Neural cell (in vitro differentiated cells): ENCODE measurements around the gene TOP3A. TPM values are rescaled to one million over a fixed set of nuclear protein-coding genes. Genes with fewer than 3 reads are reported as not detected.

ENCODE experiments used
- H2AFZ ChIP-seq: fragments of 200-600, 300-800 bp; sonication (generic), shearing (Covaris generic); 2 replicates; pipeline ENCODE4 v1.6.0; 2014; ENCODE audit warnings: low read depth, mild to moderate bottlenecking, antibody characterized with exemption, low read length, moderate library complexity
- H3F3A ChIP-seq: fragments of 200-600 bp; shearing (Covaris generic); 2 replicates; pipeline ENCODE4 v1.6.1; 2016; ENCODE audit warnings: mild to moderate bottlenecking, moderate library complexity, mixed read lengths, antibody characterized with exemption, low read length; ENCODE audit not compliant: insufficient read depth, poor library complexity, severe bottlenecking
- H3K27ac ChIP-seq: fragments of 200-600, 300-800 bp; sonication (generic), shearing (Covaris generic); 2 replicates; pipeline ENCODE4 v1.5.1; 2014; ENCODE audit warnings: mild to moderate bottlenecking, low read length, moderate library complexity
- H3K27me3 ChIP-seq: fragments of 300-800, 200-600 bp; sonication (generic), shearing (Covaris generic); 2 replicates; pipeline ENCODE4 v1.6.0; 2014; ENCODE audit warnings: mild to moderate bottlenecking, low read depth, low read length, moderate library complexity; ENCODE audit not compliant: insufficient read depth
- H3K36me3 ChIP-seq: fragments of 300-800, 200-600 bp; sonication (generic), shearing (Covaris generic); 2 replicates; pipeline ENCODE4 v1.5.1; 2014; ENCODE audit warnings: mild to moderate bottlenecking, antibody characterized with exemption, low read length, moderate library complexity; ENCODE audit not compliant: insufficient read depth
- H3K4me2 ChIP-seq: fragments of 300-800, 200-600 bp; sonication (generic), shearing (Covaris generic); 2 replicates; pipeline ENCODE4 v1.6.0; 2014; ENCODE audit warnings: mild to moderate bottlenecking, low read length
- H3K4me3 ChIP-seq: fragments of 300-800, 200-600 bp; sonication (generic), shearing (Covaris generic); 2 replicates; pipeline ENCODE4 v1.5.1; 2014; ENCODE audit warnings: mild to moderate bottlenecking, low read length, moderate library complexity
- H3K79me2 ChIP-seq: fragments of 200-600 bp; shearing (Covaris generic); replicated peaks from 2 replicates; pipeline ENCODE4 v1.6.0; 2014; ENCODE audit warnings: mild to moderate bottlenecking, low read length, moderate library complexity; ENCODE audit not compliant: insufficient read depth
- H3K9ac ChIP-seq: fragments of 300-800, 200-600 bp; sonication (generic), shearing (Covaris generic); 2 replicates; pipeline ENCODE4 v1.6.1; 2016; ENCODE audit warnings: mild to moderate bottlenecking, low read length, mixed read lengths
- H3K9me2 ChIP-seq: fragments of 200-600 bp; shearing (Covaris generic); 2 replicates; pipeline ENCODE4 v1.6.1; 2016; ENCODE audit warnings: mild to moderate bottlenecking, low read length, mixed read lengths; ENCODE audit not compliant: insufficient read depth
- H3K9me3 ChIP-seq: fragments of 200-600, 300-800 bp; sonication (generic), shearing (Covaris generic); 2 replicates; pipeline ENCODE4 v1.6.1; 2016; ENCODE audit warnings: mild to moderate bottlenecking, mixed run types, low read length, moderate library complexity, mixed read lengths
- H4K20me1 ChIP-seq: fragments of 200-600 bp; shearing (Covaris generic); 2 replicates; pipeline ENCODE4 v1.6.1; 2016; ENCODE audit warnings: mild to moderate bottlenecking, mixed run types; ENCODE audit not compliant: insufficient read depth
- EP300 ChIP-seq: fragments of 450-650 bp; conservative IDR thresholded peaks from 2 replicates; pipeline ENCODE4 v1.6.1; 2014; ENCODE audit warnings: antibody characterized with exemption, mild to moderate bottlenecking, moderate library complexity; ENCODE audit not compliant: poor library complexity, severe bottlenecking
- EZH2 ChIP-seq: fragments of 200-600, 300-800 bp; shearing (Covaris generic), sonication (generic); IDR thresholded peaks from 2 replicates; pipeline ENCODE4 v1.6.1; 2014; ENCODE audit warnings: antibody characterized with exemption, low read length, borderline replicate concordance, mild to moderate bottlenecking; ENCODE audit not compliant: insufficient read depth, poor library complexity, severe bottlenecking
- MXI1 ChIP-seq: fragments of 450-650 bp; conservative IDR thresholded peaks from 2 replicates; pipeline ENCODE4 v1.6.1; 2014; ENCODE audit warnings: antibody characterized with exemption, mild to moderate bottlenecking; ENCODE audit not compliant: poor library complexity, severe bottlenecking
- POLR2AphosphoS5 ChIP-seq: IDR thresholded peaks from 2 replicates; pipeline ENCODE4 v1.6.1; 2012
- RAD21 ChIP-seq: fragments of 450-650 bp; conservative IDR thresholded peaks from 2 replicates; pipeline ENCODE4 v1.6.1; 2014; ENCODE audit warnings: antibody characterized with exemption, mild to moderate bottlenecking, moderate library complexity
- SMC3 ChIP-seq: fragments of 450-650 bp; conservative IDR thresholded peaks from 2 replicates; pipeline ENCODE4 v1.6.1; 2014; ENCODE audit warnings: antibody characterized with exemption, mild to moderate bottlenecking, moderate library complexity; ENCODE audit not compliant: poor library complexity
- TAF1 ChIP-seq: IDR thresholded peaks from 2 replicates; pipeline ENCODE4 v1.6.1; 2012; ENCODE audit warnings: low read depth
- polyA plus RNA-seq: library from polyadenylated mRNA; depleted of rRNA; stranded (reverse); fragments of >200 nt; gene quantifications from 2 replicates; pipeline ENCODE4 v1.2.3, GENCODE V29; 2014
- TF ChIP-seq, protein P1 (sequence below): fragments of 450-650 bp; IDR thresholded peaks from 2 replicates; pipeline ENCODE4 v1.5.1; 2014; ENCODE audit warnings: antibody characterized with exemption, mild to moderate bottlenecking, moderate library complexity; ENCODE audit not compliant: poor library complexity, severe bottlenecking
- TF ChIP-seq, protein P2 (sequence below): IDR thresholded peaks from 2 replicates; pipeline ENCODE4 v1.6.1; 2012; ENCODE audit warnings: borderline replicate concordance

Gene TOP3A
- polyA plus RNA-seq, 1 donor from 2014 or later: 31.9 TPM

DNA sequence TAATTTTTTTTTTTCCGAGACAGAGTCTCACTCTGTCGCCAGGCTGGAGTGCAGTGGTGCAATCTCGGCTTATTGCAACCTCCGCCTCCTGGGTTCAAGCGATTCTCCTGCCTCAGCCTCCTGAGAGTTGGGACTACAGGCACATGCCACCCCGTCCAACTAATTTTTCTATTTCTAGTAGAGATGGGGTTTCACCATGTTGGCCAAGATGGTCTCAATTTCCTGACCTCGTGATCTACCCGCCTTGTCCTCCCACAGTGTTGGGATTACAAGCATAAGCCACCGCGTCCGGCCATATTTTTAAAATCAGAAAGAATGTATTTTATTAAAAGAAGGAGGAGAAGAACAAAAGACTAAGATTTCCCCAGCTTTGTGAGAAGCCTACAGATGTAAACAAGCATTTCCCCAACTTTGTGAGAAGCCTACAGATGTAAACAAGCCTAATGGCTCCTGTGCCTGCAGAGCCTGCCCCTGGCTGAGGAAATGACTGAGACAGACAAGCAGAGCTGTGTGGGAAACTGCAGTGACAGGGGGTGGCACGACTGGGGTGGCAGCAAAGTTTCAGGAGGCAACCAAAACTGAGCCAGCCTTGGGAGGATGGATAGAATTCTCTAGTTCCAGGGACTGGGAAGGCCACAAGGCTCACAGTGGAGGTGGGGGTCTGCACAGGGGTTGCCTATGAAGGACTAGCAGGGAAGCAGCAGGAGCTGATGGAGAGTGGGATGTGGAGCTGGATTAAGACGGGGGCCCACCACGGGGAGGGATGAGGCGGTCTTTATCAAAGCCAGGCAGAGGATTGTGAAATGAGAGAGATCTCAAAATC, 22.9 kb downstream of the TOP3A start:
- TF ChIP-seq POLR2AphosphoS5 (no peak), EZH2 (no peak), SMC3 (no peak), RAD21 (no peak), MXI1 (no peak), TAF1 (no peak), EP300 (no peak)
- TF ChIP-seq, protein P1, sequence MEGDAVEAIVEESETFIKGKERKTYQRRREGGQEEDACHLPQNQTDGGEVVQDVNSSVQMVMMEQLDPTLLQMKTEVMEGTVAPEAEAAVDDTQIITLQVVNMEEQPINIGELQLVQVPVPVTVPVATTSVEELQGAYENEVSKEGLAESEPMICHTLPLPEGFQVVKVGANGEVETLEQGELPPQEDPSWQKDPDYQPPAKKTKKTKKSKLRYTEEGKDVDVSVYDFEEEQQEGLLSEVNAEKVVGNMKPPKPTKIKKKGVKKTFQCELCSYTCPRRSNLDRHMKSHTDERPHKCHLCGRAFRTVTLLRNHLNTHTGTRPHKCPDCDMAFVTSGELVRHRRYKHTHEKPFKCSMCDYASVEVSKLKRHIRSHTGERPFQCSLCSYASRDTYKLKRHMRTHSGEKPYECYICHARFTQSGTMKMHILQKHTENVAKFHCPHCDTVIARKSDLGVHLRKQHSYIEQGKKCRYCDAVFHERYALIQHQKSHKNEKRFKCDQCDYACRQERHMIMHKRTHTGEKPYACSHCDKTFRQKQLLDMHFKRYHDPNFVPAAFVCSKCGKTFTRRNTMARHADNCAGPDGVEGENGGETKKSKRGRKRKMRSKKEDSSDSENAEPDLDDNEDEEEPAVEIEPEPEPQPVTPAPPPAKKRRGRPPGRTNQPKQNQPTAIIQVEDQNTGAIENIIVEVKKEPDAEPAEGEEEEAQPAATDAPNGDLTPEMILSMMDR: no peak
- TF ChIP-seq, protein P2, sequence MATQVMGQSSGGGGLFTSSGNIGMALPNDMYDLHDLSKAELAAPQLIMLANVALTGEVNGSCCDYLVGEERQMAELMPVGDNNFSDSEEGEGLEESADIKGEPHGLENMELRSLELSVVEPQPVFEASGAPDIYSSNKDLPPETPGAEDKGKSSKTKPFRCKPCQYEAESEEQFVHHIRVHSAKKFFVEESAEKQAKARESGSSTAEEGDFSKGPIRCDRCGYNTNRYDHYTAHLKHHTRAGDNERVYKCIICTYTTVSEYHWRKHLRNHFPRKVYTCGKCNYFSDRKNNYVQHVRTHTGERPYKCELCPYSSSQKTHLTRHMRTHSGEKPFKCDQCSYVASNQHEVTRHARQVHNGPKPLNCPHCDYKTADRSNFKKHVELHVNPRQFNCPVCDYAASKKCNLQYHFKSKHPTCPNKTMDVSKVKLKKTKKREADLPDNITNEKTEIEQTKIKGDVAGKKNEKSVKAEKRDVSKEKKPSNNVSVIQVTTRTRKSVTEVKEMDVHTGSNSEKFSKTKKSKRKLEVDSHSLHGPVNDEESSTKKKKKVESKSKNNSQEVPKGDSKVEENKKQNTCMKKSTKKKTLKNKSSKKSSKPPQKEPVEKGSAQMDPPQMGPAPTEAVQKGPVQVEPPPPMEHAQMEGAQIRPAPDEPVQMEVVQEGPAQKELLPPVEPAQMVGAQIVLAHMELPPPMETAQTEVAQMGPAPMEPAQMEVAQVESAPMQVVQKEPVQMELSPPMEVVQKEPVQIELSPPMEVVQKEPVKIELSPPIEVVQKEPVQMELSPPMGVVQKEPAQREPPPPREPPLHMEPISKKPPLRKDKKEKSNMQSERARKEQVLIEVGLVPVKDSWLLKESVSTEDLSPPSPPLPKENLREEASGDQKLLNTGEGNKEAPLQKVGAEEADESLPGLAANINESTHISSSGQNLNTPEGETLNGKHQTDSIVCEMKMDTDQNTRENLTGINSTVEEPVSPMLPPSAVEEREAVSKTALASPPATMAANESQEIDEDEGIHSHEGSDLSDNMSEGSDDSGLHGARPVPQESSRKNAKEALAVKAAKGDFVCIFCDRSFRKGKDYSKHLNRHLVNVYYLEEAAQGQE: no peak

DNA sequence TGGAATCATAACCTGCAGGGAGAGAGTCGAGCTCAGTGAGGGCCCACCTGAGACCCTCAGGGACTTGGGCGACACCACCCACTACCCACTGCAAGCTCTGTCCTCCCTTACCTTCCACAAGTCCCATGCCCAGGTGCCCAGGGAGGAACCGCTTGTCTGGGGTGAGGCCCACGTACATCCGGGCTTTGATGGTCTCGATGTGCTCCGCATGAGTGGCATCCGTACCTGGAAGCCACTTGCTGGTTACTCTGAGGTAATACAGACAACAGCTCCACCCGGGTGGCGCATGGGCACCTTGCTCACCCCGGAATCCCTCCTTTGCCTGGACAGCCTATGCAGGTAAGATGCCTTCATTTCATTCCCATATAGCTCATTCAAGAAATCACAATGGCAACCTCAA, 29.5 kb downstream of the TOP3A start:
- H3K36me3 ChIP-seq: no peaks in the 10 kb centered on the region
- H3F3A ChIP-seq: no peaks in the 10 kb centered on the region
- H3K9me3 ChIP-seq: no peaks in the 10 kb centered on the region
- no peak overlapping the region for H3K27ac ChIP-seq
- no peak overlapping the region for H3K4me2 ChIP-seq
- H3K9me2 ChIP-seq: no peaks in the 10 kb centered on the region
- no peaks in the 10 kb centered on the region for H3K79me2 ChIP-seq
- no peaks in the 10 kb centered on the region for H3K27me3 ChIP-seq
- H3K9ac ChIP-seq: no peak overlapping the region
- no peak overlapping the region for H2AFZ ChIP-seq
- H4K20me1 ChIP-seq: no peaks in the 10 kb centered on the region
- TF ChIP-seq TAF1 (no peak), RAD21 (no peak), EZH2 (no peak), EP300 (no peak), MXI1 (no peak), POLR2AphosphoS5 (no peak), SMC3 (no peak)
- TF ChIP-seq, protein P2: no peak
- TF ChIP-seq, protein P1: no peak
- no peak overlapping the region for H3K4me3 ChIP-seq

More for the DNA sequence above, 22.9 kb downstream of the TOP3A start:
- no peak overlapping the region for H3K9ac ChIP-seq
- H3K79me2 ChIP-seq: no peaks in the 10 kb centered on the region
- no peak overlapping the region for H3K27ac ChIP-seq
- no peak overlapping the region for H3K4me2 ChIP-seq
- no peaks in the 10 kb centered on the region for H3F3A ChIP-seq
- no peaks in the 10 kb centered on the region for H3K27me3 ChIP-seq
- H3K4me3 ChIP-seq: no peak overlapping the region
- H4K20me1 ChIP-seq: no peaks in the 10 kb centered on the region
- H3K9me3 ChIP-seq: no peaks in the 10 kb centered on the region
- H2AFZ ChIP-seq: no peak overlapping the region
- peaks cover 3% of the 10 kb centered on the region for H3K36me3 ChIP-seq
- no peaks in the 10 kb centered on the region for H3K9me2 ChIP-seq
